ENCODE data around the gene TNFRSF6B.

GRCh38 chr20:63747622-63748069 is 51.2 kb downstream of the TNFRSF6B start:
- TF ChIP-seq CTCF (IDR thresholded peaks at IDR 0.05) = no peak
- TF ChIP-seq SIN3A (IDR thresholded peaks at IDR 0.05; ENCODE audit: borderline replicate concordance, insufficient read depth, low read depth, low read length) = no peak
- no peak for TF ChIP-seq POLR2AphosphoS5 (IDR thresholded peaks at IDR 0.05; ENCODE audit: low read depth, low read length)

All from Panc1 (cell line).